OCI-LY1 (cell line): ENCODE data around the gene KLKB1.
"Not testable (repeated sequence)": the region's sequence is repeated elsewhere in the genome, so short reads cannot be mapped to it uniquely, and the experiment has no call there.

Experiments
- H2AFZ ChIP-seq: fragments of 200-600 bp; sonication (generic), shearing (Covaris generic); 2 replicates; pipeline ENCODE4 v1.6.0; 2014; ENCODE audit warnings: antibody characterized with exemption, mild to moderate bottlenecking, low read length
- H3F3A ChIP-seq: fragments of 200-600 bp; sonication (generic), shearing (Covaris generic); 2 replicates; pipeline ENCODE4 v1.6.0; 2014; ENCODE audit warnings: mild to moderate bottlenecking, antibody characterized with exemption, low read length, moderate library complexity; ENCODE audit not compliant: insufficient read depth
- H3K27ac ChIP-seq: fragments of 200-600 bp; sonication (generic); 2 replicates; pipeline ENCODE4 v1.5.1; 2014; ENCODE audit warnings: low read length, mixed run types, mild to moderate bottlenecking, low read depth; ENCODE audit not compliant: poor library complexity, severe bottlenecking
- H3K27me3 ChIP-seq: fragments of 200-600 bp; sonication (generic); 2 replicates; pipeline ENCODE4 v1.6.0; 2014; ENCODE audit warnings: antibody characterized with exemption, mild to moderate bottlenecking, low read length, moderate library complexity; ENCODE audit not compliant: insufficient read depth
- H3K36me3 ChIP-seq: fragments of 200-600 bp; sonication (generic); 2 replicates; pipeline ENCODE4 v1.6.1; 2014; ENCODE audit warnings: mild to moderate bottlenecking, antibody characterized with exemption, low read length, moderate library complexity, mixed read lengths; ENCODE audit not compliant: insufficient read depth
- H3K4me1 ChIP-seq: fragments of 200-600 bp; sonication (generic); 2 replicates; pipeline ENCODE4 v1.5.1; 2014; ENCODE audit warnings: mild to moderate bottlenecking, low read length, moderate library complexity; ENCODE audit not compliant: insufficient read depth, severe bottlenecking
- H3K4me2 ChIP-seq: fragments of 200-600 bp; sonication (generic), shearing (Covaris generic); 2 replicates; pipeline ENCODE4 v1.6.1; 2014; ENCODE audit warnings: low read length
- H3K4me3 ChIP-seq: fragments of 200-600 bp; sonication (generic); 2 replicates; pipeline ENCODE4 v1.5.1; 2014; ENCODE audit warnings: low read length, low read depth, mild to moderate bottlenecking, mixed read lengths; ENCODE audit not compliant: poor library complexity, severe bottlenecking
- H3K79me2 ChIP-seq: fragments of 200-600 bp; shearing (Covaris generic); 2 replicates; pipeline ENCODE4 v1.6.1; 2016; ENCODE audit warnings: mixed run types, low read length, mixed read lengths; ENCODE audit not compliant: insufficient read depth
- H3K9ac ChIP-seq: fragments of 200-600 bp; sonication (generic), shearing (Covaris generic); 2 replicates; pipeline ENCODE4 v1.6.1; 2014; ENCODE audit warnings: mild to moderate bottlenecking, low read length, mixed read lengths
- H3K9me2 ChIP-seq: fragments of 200-600 bp; sonication (generic), shearing (Covaris generic); 2 replicates; pipeline ENCODE4 v1.6.1; 2014; ENCODE audit warnings: low read depth, mild to moderate bottlenecking, low read length, mixed read lengths
- H3K9me3 ChIP-seq: fragments of 200-600 bp; shearing (Covaris generic); 2 replicates; pipeline ENCODE4 v1.6.1; 2014; ENCODE audit warnings: low read length, mixed read lengths
- H4K20me1 ChIP-seq: fragments of 200-600 bp; sonication (generic), shearing (Covaris generic); 2 replicates; pipeline ENCODE4 v1.6.0; 2016; ENCODE audit warnings: mild to moderate bottlenecking, low read length; ENCODE audit not compliant: insufficient read depth
- CTCF ChIP-seq: fragments of 200-600 bp; sonication (generic), shearing (Covaris generic); IDR thresholded peaks from 2 replicates; pipeline ENCODE4 v1.5.1; 2017; ENCODE audit warnings: mild to moderate bottlenecking, antibody characterized with exemption, low read length, moderate library complexity, mixed read lengths
- EZH2 ChIP-seq: fragments of 200-600 bp; sonication (generic), shearing (Covaris generic); IDR thresholded peaks from 2 replicates; pipeline ENCODE4 v1.8.0; 2017; ENCODE audit warnings: borderline replicate concordance, mixed run types, mild to moderate bottlenecking, antibody characterized with exemption, low read length, moderate library complexity, mixed read lengths

KLKB1 gene

DNA sequence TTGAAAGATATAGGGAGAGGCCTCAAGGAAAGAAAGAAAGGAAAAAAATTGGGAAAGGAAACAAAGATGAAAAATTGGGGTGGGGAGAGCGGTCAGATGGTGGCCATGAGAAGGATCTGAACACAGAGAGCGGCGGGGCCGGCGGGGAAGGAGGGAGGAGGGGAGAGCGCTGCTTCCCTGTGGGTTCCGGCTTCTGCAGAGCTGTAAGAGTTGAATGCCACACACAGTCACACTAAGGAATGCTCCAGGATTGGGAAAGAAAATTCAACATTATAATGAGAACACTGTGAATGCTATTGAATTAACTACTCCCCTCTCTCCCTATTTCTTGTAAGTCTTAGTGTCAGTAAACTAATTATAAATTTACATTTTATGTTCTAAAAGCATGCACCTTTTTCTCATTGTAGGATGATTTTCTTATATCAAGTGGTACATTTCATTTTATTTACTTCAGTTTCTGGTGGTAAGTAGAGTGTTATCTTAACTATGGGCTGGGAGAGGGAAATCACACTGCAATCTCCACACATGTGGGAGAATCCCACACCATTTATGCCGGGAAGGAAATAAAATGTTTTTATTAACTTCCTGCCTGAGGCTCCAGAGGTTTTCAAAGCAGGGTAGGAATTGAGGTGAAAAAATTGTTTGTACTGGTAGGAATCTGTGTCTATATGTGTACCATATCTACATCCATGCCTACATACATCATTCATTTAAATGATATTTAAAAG is 39.6 kb downstream of the KLKB1 start:
- no peaks in the 10 kb centered on the region for H3K9me2 ChIP-seq
- H2AFZ ChIP-seq = no peak overlapping the region
- TF ChIP-seq EZH2 (no peak), CTCF (no peak)
- no peaks in the 10 kb centered on the region for H3K36me3 ChIP-seq
- no peaks in the 10 kb centered on the region for H3K4me1 ChIP-seq
- no peaks in the 10 kb centered on the region; the same call in 1 of the 2 replicates for H3K27me3 ChIP-seq
- H3K9ac ChIP-seq = no peak overlapping the region
- no peak overlapping the region for H3K27ac ChIP-seq
- no peak overlapping the region for H3K4me2 ChIP-seq
- H3K9me3 ChIP-seq = no peaks in the 10 kb centered on the region
- no peak overlapping the region for H3K4me3 ChIP-seq
- no peaks in the 10 kb centered on the region for H3K79me2 ChIP-seq
- H3F3A ChIP-seq = no peaks in the 10 kb centered on the region
- H4K20me1 ChIP-seq = no peaks in the 10 kb centered on the region

- Histone ChIP-seq H3K9me2 (no peaks in the 10 kb centered on the region), H3K4me1 (no peaks in the 10 kb centered on the region), H3K4me3 (no peak overlapping the region), H3K79me2 (no peaks in the 10 kb centered on the region), H3K27ac (no peak overlapping the region), H3K27me3 (no peaks in the 10 kb centered on the region; the same call in 1 of the 2 replicates), H2AFZ (no peak overlapping the region), H3K9ac (no peak overlapping the region), H3K9me3 (no peaks in the 10 kb centered on the region), H3K4me2 (no peak overlapping the region), H4K20me1 (no peaks in the 10 kb centered on the region), H3F3A (no peaks in the 10 kb centered on the region), H3K36me3 (no peaks in the 10 kb centered on the region)
- TF ChIP-seq CTCF = no peak
- no peak for TF ChIP-seq EZH2
Measured at GRCh38 chr4:186271081-186271678, 43.9 kb downstream of the KLKB1 start.

DNA sequence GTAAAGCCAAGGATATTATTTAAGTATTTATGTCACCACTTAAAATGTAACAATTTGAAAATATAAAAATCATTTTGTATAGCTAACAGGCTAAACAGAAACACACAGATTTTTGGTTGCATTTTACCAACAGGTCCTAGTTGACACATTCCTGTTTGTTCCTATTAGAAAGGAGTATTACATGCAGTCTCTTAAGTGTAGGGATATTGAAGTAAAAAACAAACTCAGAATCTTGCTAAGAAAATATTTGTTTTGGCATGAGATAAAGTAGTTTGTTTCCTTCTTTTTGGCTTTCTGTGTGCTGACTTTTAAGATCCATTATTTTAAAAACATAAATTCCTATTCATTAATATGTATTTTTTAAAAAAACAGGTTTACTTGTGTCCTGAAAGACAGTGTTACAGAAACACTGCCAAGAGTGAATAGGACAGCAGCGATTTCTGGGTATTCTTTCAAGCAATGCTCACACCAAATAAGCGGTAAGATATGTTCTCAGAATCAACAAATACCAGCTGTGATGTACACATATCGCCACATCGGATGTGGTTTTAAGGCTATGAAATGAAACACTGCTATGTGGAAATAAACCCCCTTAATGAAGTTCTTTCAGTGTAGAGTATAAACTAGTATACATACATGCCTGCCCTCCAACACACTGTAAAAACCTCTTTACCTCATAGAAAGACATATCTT is 45.5 kb downstream of the KLKB1 start:
- no peaks in the 10 kb centered on the region; the same call in 1 of the 2 replicates for H3K27me3 ChIP-seq
- no peaks in the 10 kb centered on the region for H3F3A ChIP-seq
- TF ChIP-seq CTCF (no peak), EZH2 (no peak)
- H2AFZ ChIP-seq = no peak overlapping the region
- H3K36me3 ChIP-seq = no peaks in the 10 kb centered on the region
- no peak overlapping the region for H3K27ac ChIP-seq
- no peaks in the 10 kb centered on the region for H3K9me2 ChIP-seq
- H3K9me3 ChIP-seq = no peaks in the 10 kb centered on the region
- H3K9ac ChIP-seq = no peak overlapping the region
- H3K4me1 ChIP-seq = no peaks in the 10 kb centered on the region
- no peak overlapping the region for H3K4me3 ChIP-seq
- no peaks in the 10 kb centered on the region for H4K20me1 ChIP-seq
- H3K79me2 ChIP-seq = no peaks in the 10 kb centered on the region
- no peak overlapping the region for H3K4me2 ChIP-seq

GRCh38 chr4:186273392-186273789 is 46.1 kb downstream of the KLKB1 start:
- not testable (repeated sequence) for H4K20me1 ChIP-seq, H2AFZ ChIP-seq, H3K9me3 ChIP-seq, H3K4me1 ChIP-seq, H3K9me2 ChIP-seq, H3K4me2 ChIP-seq, H3K27me3 ChIP-seq, H3K27ac ChIP-seq, H3K9ac ChIP-seq, H3F3A ChIP-seq, H3K4me3 ChIP-seq, H3K36me3 ChIP-seq, H3K79me2 ChIP-seq
